Upper lobe of left lung (tissue), 6 donors: Measurements from ENCODE around the gene ZBTB3. TPM values are rescaled to one million over a fixed set of nuclear protein-coding genes. Genes with fewer than 3 reads are reported as not detected.
"Not testable (repeated sequence)": the region's sequence is repeated elsewhere in the genome, so short reads cannot be mapped to it uniquely, and the experiment has no call there.

Source experiments
- ATAC-seq, 2 donors: fragments of 200-7000 bp; cut with Tn5 transposase; one replicate each; pipeline ENCODE4 v1.9.1; 2022; ENCODE audit warnings: mild to moderate bottlenecking in 2 of 2, moderate library complexity in 2 of 2; ENCODE audit not compliant: low FRiP score in 2 of 2
- DNase-seq, 2 donors: peaks; one replicate each; pipeline ENCODE4 v3.0.0-alpha.2; 2019 to 2020
- H3K27ac ChIP-seq, 4 donors: fragments of 200-600 bp; sonication (generic); one replicate each; pipeline ENCODE4 v1.5.1; 2016 to 2019
- H3K27me3 ChIP-seq, 4 donors: fragments of 200-600 bp; sonication (generic); one replicate each; pipeline ENCODE4 v1.5.1; 2017 to 2019
- H3K36me3 ChIP-seq, 4 donors: fragments of 200-600 bp; sonication (generic); one replicate each; pipeline ENCODE4 v1.5.1; 2016 to 2019
- H3K4me1 ChIP-seq, 4 donors: fragments of 200-600 bp; sonication (generic); one replicate each; pipeline ENCODE4 v1.5.1; 2018 to 2019
- H3K4me3 ChIP-seq, 4 donors: fragments of 200-600 bp; sonication (generic); one replicate each; pipeline ENCODE4 v1.5.1; 2017 to 2019; ENCODE audit warnings: mild to moderate bottlenecking in 2 of 4, moderate library complexity in 1 of 4
- H3K9me3 ChIP-seq, 4 donors: fragments of 200-600 bp; sonication (generic); one replicate each; pipeline ENCODE4 v1.5.1; 2018 to 2019
- CTCF ChIP-seq, 6 experiments: fragments of 450-650 bp in 4 of 6; fragments of 200-600 bp in 2 of 6; sonication (generic) in 2 of 6; IDR thresholded peaks; one replicate each; pipeline ENCODE4 v1.5.1; 2016 to 2019; ENCODE audit warnings: antibody characterized with exemption in 6 of 6
- EP300 ChIP-seq, 4 donors: sonication (generic); formaldehyde crosslinking; IDR thresholded peaks; one replicate each; pipeline ENCODE4 v1.5.1; 2017; ENCODE audit warnings: antibody characterized with exemption in 4 of 4, control low read depth in 2 of 4
- POLR2A ChIP-seq, 4 donors: fragments of 450-650 bp; IDR thresholded peaks; one replicate each; pipeline ENCODE4 v1.5.1; 2016 to 2017; ENCODE audit warnings: antibody characterized with exemption in 4 of 4, mild to moderate bottlenecking in 2 of 4
- POLR2AphosphoS5 ChIP-seq, 2 donors: sonication (generic); formaldehyde crosslinking; IDR thresholded peaks; one replicate each; pipeline ENCODE4 v1.5.1; 2017; ENCODE audit warnings: antibody characterized with exemption in 2 of 2
- WGBS, 2 donors: methylation state at CpG; one replicate each; pipeline ENCODE4 v1.1.5; 2017 to 2018; 5-methylcytosine and 5-hydroxymethylcytosine counted together
- total RNA-seq, 6 donors: library from RNA; depleted of rRNA in 4 of 6; stranded (reverse); fragments of >200 nt in 4 of 6; gene quantifications; one replicate each; pipeline versions ENCODE4 v1.1.0 to v1.2.1, GENCODE V29; 2016 to 2021
- donor health status: DM: no; HTN: no; CAD: no; lungs with moderate emphysema.
- donor health status: DM: no; HTN: yes; CAD: no; lungs with severe emphysema.

Gene ZBTB3
- total RNA-seq, 6 donors from 2014 or later = 7.3 to 15.3 (median 11.7) TPM

DNA sequence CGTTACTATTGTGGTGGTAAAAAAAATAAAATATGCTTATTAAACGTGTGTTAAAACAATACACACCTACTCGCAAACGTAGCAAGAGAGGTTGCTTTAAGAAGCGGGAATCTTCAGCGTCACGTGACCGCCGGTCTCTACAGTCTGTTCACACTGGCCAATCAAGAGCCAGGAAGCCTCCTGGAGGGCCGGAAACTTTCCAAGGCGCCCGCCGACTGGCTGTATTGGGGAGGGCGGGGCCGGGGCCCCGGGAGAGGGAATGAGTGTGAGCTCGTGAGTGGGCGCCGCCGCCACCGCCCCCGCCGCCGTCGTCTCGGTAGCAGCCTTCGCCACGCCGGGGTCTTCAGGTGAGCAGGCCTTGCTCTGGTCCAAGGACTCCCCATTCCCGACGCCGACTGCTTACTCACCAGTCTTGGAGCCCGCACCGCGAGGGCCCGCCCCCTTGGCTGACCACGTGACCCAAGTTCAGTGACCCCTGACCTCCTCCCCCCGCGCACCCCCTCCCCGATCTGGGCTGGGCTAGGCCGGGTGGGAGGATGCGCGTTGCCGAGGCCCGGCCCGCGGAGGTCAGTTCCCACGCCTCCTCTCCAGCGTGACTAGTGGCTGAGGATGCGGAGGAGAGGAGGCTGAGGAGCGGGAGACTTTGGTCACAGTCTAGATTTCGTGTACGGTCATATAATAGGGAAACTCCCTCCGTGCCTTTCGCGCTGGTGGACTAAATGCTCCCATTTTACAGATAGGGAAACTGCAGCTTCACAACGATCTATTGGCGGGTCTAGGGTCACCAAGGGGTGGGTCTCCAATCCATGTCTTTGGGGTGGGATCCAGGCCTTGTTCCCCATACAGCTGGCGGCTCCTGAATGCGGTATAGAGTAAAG is 17.4 kb upstream of the ZBTB3 start, which contains the start of gene TAF6L:
TSS of gene TAF6L (plus strand) at position 253 of the 878 bp plus-strand sequence. CDS start 4,388 bp downstream, outside the sequence.
- 3 to 9% methylated on average over 21 to 56 of the region's 60 CpGs for WGBS, 2 donors
- TF ChIP-seq POLR2AphosphoS5 (IDR thresholded peaks at IDR 0.05) (peak; percentile 74 to 82), POLR2A (IDR thresholded peaks at IDR 0.05) (peak in 2 of 4 donors; percentile 36 to 67), CTCF (IDR thresholded peaks at IDR 0.05) (no peak), EP300 (IDR thresholded peaks at IDR 0.05) (no peak)
- H3K4me3 ChIP-seq = peak within 1 kb of the TSS; percentile 65 to 77 (median 72)
- peaks cover 18 to 24% (median 21%) of the 10 kb centered on the region in 4 donors for H3K4me1 ChIP-seq
- peaks cover 0 to 23% (median 18%) of the 10 kb centered on the region in 4 donors for H3K36me3 ChIP-seq
- H3K27me3 ChIP-seq = no peaks in the 10 kb centered on the region
- H3K9me3 ChIP-seq = no peaks in the 10 kb centered on the region
- ATAC-seq (peak; percentile 98 to 99), DNase-seq (peak; percentile 98 to 100)
- peak within 1 kb of the TSS; percentile 90 to 97 (median 94) for H3K27ac ChIP-seq

DNA sequence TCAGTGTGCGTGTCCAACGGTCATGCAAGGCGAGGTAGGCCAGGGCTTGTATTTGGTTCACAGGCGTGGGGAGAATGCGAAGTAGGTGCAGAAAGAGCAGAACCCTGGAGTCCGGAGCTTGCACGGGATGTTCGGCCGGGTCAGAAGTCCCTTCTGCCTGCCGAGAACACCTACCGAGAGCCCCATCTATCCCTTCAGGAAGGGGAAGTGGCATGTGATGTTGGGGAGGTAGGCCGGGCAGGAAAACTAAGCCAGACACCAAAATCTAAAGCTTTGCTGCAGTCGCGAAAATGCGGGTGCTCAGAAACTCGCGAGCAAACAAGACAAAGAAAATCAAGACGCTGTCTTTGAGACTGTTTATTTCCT is 16.8 kb upstream of the ZBTB3 start:
- H3K36me3 ChIP-seq = peaks cover 0 to 23% (median 17%) of the 10 kb centered on the region in 4 donors
- H3K27ac ChIP-seq = peak overlapping the region; percentile 90 to 97 (median 94)
- H3K4me1 ChIP-seq = peaks cover 18 to 24% (median 21%) of the 10 kb centered on the region in 4 donors
- DNase-seq (peak in 1 of 2 donors; percentile 35), ATAC-seq (peak; percentile 16 to 47)
- 0 to 3% methylated on average over 18 of the region's 18 CpGs for WGBS, 2 donors
- H3K9me3 ChIP-seq = no peaks in the 10 kb centered on the region
- H3K4me3 ChIP-seq = peak overlapping the region; percentile 65 to 77 (median 72)
- H3K27me3 ChIP-seq = no peaks in the 10 kb centered on the region
- TF ChIP-seq EP300 (IDR thresholded peaks at IDR 0.05) = no peak
- peak in 1 of 4 donors; percentile 10 for TF ChIP-seq POLR2A (IDR thresholded peaks at IDR 0.05)
- TF ChIP-seq POLR2AphosphoS5 (IDR thresholded peaks at IDR 0.05) = no peak
- TF ChIP-seq CTCF (IDR thresholded peaks at IDR 0.05) = no peak

- DNase-seq, H3K27me3 ChIP-seq, ATAC-seq, H3K9me3 ChIP-seq, H3K36me3 ChIP-seq: not testable (repeated sequence)
- H3K27ac ChIP-seq = peak overlapping the region; percentile 85 to 92 (median 86)
- peaks cover 11 to 20% (median 12%) of the 10 kb centered on the region in 4 donors for H3K4me1 ChIP-seq
- 32 to 34% methylated on average over 9 of the region's 9 CpGs for WGBS, 2 donors
- H3K4me3 ChIP-seq = peak overlapping the region in 3 of 4 donors; percentile 61 to 88 (median 65)
Measured at GRCh38 chr11:62760867-62761227, 6.9 kb upstream of the ZBTB3 start.

GRCh38 chr11:62757846-62758788 is 4.2 kb upstream of the ZBTB3 start:
- WGBS, 2 donors = 65 to 66% methylated on average over 9 of the region's 9 CpGs
- TF ChIP-seq POLR2AphosphoS5 (IDR thresholded peaks at IDR 0.05) (no peak), POLR2A (IDR thresholded peaks at IDR 0.05) (no peak)

GRCh38 chr11:62755086-62755615 is 1.2 kb upstream of the ZBTB3 start:
- no peaks in the 10 kb centered on the region for H3K27me3 ChIP-seq
- peaks cover 16 to 30% (median 22%) of the 10 kb centered on the region in 4 donors for H3K4me1 ChIP-seq
- no peak overlapping the region for H3K4me3 ChIP-seq
- 78 to 84% methylated on average over 10 of the region's 10 CpGs for WGBS, 2 donors
- DNase-seq (no peak), ATAC-seq (no peak)
- H3K27ac ChIP-seq = no peak overlapping the region
- H3K36me3 ChIP-seq = peaks cover 0 to 12% (median 4%) of the 10 kb centered on the region in 4 donors
- no peak for TF ChIP-seq POLR2A (IDR thresholded peaks at IDR 0.05)
- TF ChIP-seq CTCF (IDR thresholded peaks at IDR 0.05) = no peak
- no peak for TF ChIP-seq POLR2AphosphoS5 (IDR thresholded peaks at IDR 0.05)
- TF ChIP-seq EP300 (IDR thresholded peaks at IDR 0.05) = no peak
- no peaks in the 10 kb centered on the region for H3K9me3 ChIP-seq

More at GRCh38 chr11:62757846-62758788, 4.2 kb upstream of the ZBTB3 start:
- Histone ChIP-seq H3K4me1 (peaks cover 19 to 31% (median 21%) of the 10 kb centered on the region in 4 donors), H3K4me3 (no peak overlapping the region), H3K9me3 (no peaks in the 10 kb centered on the region), H3K27ac (no peak overlapping the region), H3K36me3 (no peaks in the 10 kb centered on the region), H3K27me3 (no peaks in the 10 kb centered on the region)
- no peak for ATAC-seq
- no peak for DNase-seq
